ENCODE data around the gene DBP. TPM values are rescaled to one million over a fixed set of nuclear protein-coding genes. Genes with fewer than 3 reads are reported as not detected.

Gene DBP
- total and polyA plus RNA-seq, 10 of the 15 experiments (the other 5 are each of a cell fraction or from before 2014, with no cell fraction given): 2.0 to 10.6 (median 6.9) TPM

DNA sequence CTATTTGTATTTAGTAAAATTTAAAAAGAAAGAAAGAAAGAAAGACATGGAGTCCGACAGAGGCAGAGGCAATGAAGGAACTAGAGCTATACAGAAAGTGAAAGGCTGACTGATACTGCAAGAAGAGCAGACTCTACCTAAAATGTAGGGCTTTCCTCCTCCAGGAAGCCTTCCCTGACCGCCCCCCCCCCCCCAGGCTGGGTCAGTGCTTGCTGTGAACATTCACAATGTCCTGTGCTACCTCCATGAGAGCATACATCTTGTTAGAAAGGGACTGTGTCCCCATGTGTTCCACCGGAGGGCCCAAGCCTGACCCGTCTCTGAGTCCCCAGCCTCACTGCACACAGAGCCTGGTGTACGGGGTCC lies 14.5 kb upstream of the DBP start:
- H3K4me1 ChIP-seq (ENCODE audit: control insufficient read depth, insufficient read depth, low read length): peaks cover 15% of the 10 kb centered on the region
- FAIRE-seq (no peak), ATAC-seq (peak; percentile 31), DNase-seq (ENCODE audit: low read depth, low spot score) (no peak)
- intact Hi-C loops (cut with micrococcal nuclease; ENCODE audit: unreplicated experiment) (no loop called here), in situ Hi-C loops (cut with MboI) (no loop called here)
- CTCF ChIA-PET: interaction anchor here (0.8 to 1.5 kb wide), 4 partner anchors 24 to 342 kb away, joined by 3 to 5 read pairs (median 3); partner anchors contain the start of gene RUVBL2
- H3K4me3 ChIP-seq: no peak overlapping the region
- POLR2A ChIA-PET: no interaction called here
- WGBS (ENCODE audit: insufficient coverage, insufficient replicate concordance, low lambda C conversion rate, missing lambda C conversion rate): 53% methylated on average over 5 of the region's 5 CpGs
- H3K4me2 ChIP-seq (ENCODE audit: control insufficient read depth, insufficient read depth): no peak overlapping the region
- no peaks in the 10 kb centered on the region for H3K9me3 ChIP-seq (replicated peaks; ENCODE audit: control insufficient read depth, insufficient read depth, low read length)
- H3K27me3 ChIP-seq (replicated peaks in 1 of 2; ENCODE audit: control insufficient read depth in 2 of 2, insufficient read depth in 2 of 2, low read length in 1 of 2): no peaks in the 10 kb centered on the region
- RAD21 ChIA-PET (ENCODE audit: unreplicated experiment): no interaction called here
- H3K36me3 ChIP-seq (ENCODE audit: control insufficient read depth in 2 of 2, insufficient read depth in 2 of 2, low read length in 1 of 2): no peaks in the 10 kb centered on the region
- H3K27ac ChIP-seq (ENCODE audit: control insufficient read depth, insufficient read depth): no peak overlapping the region
- SMC1A ChIA-PET (ENCODE audit: uncharacterized antibody, unreplicated experiment): interaction anchor here (1.5 kb wide), 1 partner anchor 144 kb away, joined by 4 read pairs; no protein-coding TSS in a partner anchor
- TF ChIP-seq ZNF217 (IDR thresholded peaks at IDR 0.05): no peak
- TF ChIP-seq YBX1 (IDR thresholded peaks at IDR 0.05): no peak
- TF ChIP-seq CREB1 (IDR thresholded peaks at IDR 0.05; ENCODE audit: low read depth): no peak
- TF ChIP-seq, protein P1, sequence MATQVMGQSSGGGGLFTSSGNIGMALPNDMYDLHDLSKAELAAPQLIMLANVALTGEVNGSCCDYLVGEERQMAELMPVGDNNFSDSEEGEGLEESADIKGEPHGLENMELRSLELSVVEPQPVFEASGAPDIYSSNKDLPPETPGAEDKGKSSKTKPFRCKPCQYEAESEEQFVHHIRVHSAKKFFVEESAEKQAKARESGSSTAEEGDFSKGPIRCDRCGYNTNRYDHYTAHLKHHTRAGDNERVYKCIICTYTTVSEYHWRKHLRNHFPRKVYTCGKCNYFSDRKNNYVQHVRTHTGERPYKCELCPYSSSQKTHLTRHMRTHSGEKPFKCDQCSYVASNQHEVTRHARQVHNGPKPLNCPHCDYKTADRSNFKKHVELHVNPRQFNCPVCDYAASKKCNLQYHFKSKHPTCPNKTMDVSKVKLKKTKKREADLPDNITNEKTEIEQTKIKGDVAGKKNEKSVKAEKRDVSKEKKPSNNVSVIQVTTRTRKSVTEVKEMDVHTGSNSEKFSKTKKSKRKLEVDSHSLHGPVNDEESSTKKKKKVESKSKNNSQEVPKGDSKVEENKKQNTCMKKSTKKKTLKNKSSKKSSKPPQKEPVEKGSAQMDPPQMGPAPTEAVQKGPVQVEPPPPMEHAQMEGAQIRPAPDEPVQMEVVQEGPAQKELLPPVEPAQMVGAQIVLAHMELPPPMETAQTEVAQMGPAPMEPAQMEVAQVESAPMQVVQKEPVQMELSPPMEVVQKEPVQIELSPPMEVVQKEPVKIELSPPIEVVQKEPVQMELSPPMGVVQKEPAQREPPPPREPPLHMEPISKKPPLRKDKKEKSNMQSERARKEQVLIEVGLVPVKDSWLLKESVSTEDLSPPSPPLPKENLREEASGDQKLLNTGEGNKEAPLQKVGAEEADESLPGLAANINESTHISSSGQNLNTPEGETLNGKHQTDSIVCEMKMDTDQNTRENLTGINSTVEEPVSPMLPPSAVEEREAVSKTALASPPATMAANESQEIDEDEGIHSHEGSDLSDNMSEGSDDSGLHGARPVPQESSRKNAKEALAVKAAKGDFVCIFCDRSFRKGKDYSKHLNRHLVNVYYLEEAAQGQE (IDR thresholded peaks at IDR 0.05; ENCODE audit: low read depth, low read length): no peak
- TF ChIP-seq NFYB (IDR thresholded peaks at IDR 0.05; ENCODE audit: insufficient read depth, low read depth, low read length): no peak
- TF ChIP-seq SPI1 (IDR thresholded peaks at IDR 0.05; ENCODE audit: borderline replicate concordance, insufficient read depth, low read depth, low read length): no peak
- TF ChIP-seq LARP7 (IDR thresholded peaks at IDR 0.05): no peak
- TF ChIP-seq SUPT20H (IDR thresholded peaks at IDR 0.05; ENCODE audit: borderline replicate concordance, control insufficient read depth, low read depth, low read length): no peak
- TF ChIP-seq ZBTB40 (IDR thresholded peaks at IDR 0.05; ENCODE audit: borderline replicate concordance): no peak
- no peak overlapping the region for H3K9ac ChIP-seq (ENCODE audit: control insufficient read depth, insufficient read depth, low read length)
- H2AFZ ChIP-seq (ENCODE audit: control insufficient read depth, low read depth, low read length): peak overlapping the region; percentile 16; the same call in 1 of the 2 replicates
- no peaks in the 10 kb centered on the region for H3K79me2 ChIP-seq (ENCODE audit: control insufficient read depth, insufficient read depth, low read length)
- H4K20me1 ChIP-seq (ENCODE audit: control insufficient read depth, insufficient read depth): no peaks in the 10 kb centered on the region
- no TSS peak for BruUV-seq (replicated peaks)
